BLaER1 treated with 17β-estradiol and CSF1 and Interleukin-3, amounts not matched to agents 10 nM and 100 nM (cell line): Measurements from ENCODE around the gene CCDC51.
A peak's percentile ranks its signal among the peaks of the same experiment; 100 is the strongest.

Experiments
- H3K27ac ChIP-seq, 11 experiments: shearing (Covaris generic); formaldehyde crosslinking; 2 replicates each; pipeline ENCODE4 v1.8.1; 2022
- H3K27me3 ChIP-seq, 11 experiments: shearing (Covaris generic); formaldehyde crosslinking; 2 replicates each; pipeline ENCODE4 v1.8.1; 2022
- H3K36me3 ChIP-seq, 11 experiments: shearing (Covaris generic); formaldehyde crosslinking; 2 replicates each; pipeline ENCODE4 v1.8.1; 2022
- H3K4me1 ChIP-seq, 10 experiments: shearing (Covaris generic); formaldehyde crosslinking; 2 replicates each; pipeline ENCODE4 v1.8.1; 2022
- H3K4me2 ChIP-seq, 11 experiments: shearing (Covaris generic); formaldehyde crosslinking; 2 replicates each; pipeline ENCODE4 v1.8.1; 2022
- H3K4me3 ChIP-seq, 10 experiments: shearing (Covaris generic); formaldehyde crosslinking; 2 replicates each; pipeline ENCODE4 v1.8.1; 2022
- H3K9ac ChIP-seq, 11 experiments: shearing (Covaris generic); formaldehyde crosslinking; 2 replicates each; pipeline ENCODE4 v1.8.1; 2022
- H3K9me3 ChIP-seq, 11 experiments: shearing (Covaris generic); formaldehyde crosslinking; replicated peaks in 1 of 11; 2 replicates each; pipeline ENCODE4 v1.8.1; 2022
- H4K20me1 ChIP-seq, 11 experiments: shearing (Covaris generic); formaldehyde crosslinking; 2 replicates each; pipeline ENCODE4 v1.8.1; 2022
- Cebpa-rat ChIP-seq, 11 experiments: shearing (Covaris generic); IDR thresholded peaks; 2 replicates each; pipeline ENCODE4 v1.8.1; 2022

The CCDC51 gene

DNA sequence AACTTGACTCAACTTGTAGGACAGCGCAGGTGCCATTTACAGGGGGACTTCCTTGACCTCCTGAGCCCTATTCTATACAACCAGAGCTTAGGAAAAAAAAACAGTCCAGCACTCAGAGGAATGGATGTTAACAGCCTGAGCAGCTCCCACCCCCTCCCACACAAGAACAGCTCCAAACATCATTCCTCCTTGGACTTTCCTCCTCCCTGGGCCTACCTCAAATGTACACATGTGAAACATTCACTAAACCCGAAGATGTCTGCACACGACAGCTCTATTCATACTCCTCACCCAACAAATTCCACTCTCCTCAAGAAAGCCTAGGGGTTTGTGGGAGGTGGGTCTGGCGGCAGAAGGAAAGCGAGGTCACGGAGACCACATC lies 6.1 kb upstream of the CCDC51 start:
- Histone ChIP-seq H3K4me3 (peak overlapping the region; percentile 62 to 100 (median 88)), H3K9me3 (no peaks in the 10 kb centered on the region), H3K4me2 (peak overlapping the region; percentile 83 to 99 (median 89)), H3K27me3 (no peaks in the 10 kb centered on the region), H3K9ac (peak overlapping the region; percentile 81 to 94 (median 89)), H4K20me1 (peaks cover 10 to 38% (median 26%) of the 10 kb centered on the region in 11 experiments; a peak in 18 of 22 replicates), H3K36me3 (peaks cover 34 to 70% (median 47%) of the 10 kb centered on the region in 11 experiments), H3K27ac (peak overlapping the region in 9 of 11 experiments; percentile 76 to 89 (median 83); a peak in 18 of 22 replicates), H3K4me1 (peaks cover 32 to 46% (median 38%) of the 10 kb centered on the region in 10 experiments)
- no peak for TF ChIP-seq Cebpa-rat (IDR thresholded peaks at IDR 0.05)

DNA sequence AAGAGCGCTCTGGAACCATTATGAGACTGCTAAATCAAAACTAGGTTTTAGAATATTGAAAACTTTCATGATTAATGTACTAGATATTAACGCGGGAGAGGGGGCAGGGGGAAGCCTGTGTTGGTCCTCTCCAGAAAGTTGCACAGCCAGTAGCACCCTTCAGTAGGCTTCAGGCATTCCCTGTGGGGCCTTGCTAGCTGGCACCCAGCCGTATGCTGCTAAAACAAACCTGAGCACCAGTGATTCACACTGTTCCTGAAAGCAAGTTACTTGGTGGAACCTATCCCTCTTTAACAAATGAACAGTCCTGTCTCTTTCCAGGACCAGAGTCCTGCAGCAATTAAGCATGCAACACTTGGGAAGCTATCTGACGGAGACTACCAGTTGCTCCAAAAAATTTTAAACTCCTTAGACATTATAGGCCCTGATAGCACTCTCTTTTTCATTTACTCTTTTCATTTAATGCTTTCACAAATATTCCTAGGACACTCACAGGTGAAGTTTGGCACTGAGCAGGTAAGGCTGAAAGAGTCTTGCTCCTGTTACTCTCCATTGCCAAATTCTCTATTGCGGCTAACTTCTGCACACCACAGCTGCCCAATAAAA lies 5.5 kb upstream of the CCDC51 start:
- no peak for TF ChIP-seq Cebpa-rat (IDR thresholded peaks at IDR 0.05)
- Histone ChIP-seq H3K4me1 (peaks cover 33 to 49% (median 40%) of the 10 kb centered on the region in 10 experiments), H3K4me2 (peak overlapping the region; percentile 83 to 99 (median 89))

DNA sequence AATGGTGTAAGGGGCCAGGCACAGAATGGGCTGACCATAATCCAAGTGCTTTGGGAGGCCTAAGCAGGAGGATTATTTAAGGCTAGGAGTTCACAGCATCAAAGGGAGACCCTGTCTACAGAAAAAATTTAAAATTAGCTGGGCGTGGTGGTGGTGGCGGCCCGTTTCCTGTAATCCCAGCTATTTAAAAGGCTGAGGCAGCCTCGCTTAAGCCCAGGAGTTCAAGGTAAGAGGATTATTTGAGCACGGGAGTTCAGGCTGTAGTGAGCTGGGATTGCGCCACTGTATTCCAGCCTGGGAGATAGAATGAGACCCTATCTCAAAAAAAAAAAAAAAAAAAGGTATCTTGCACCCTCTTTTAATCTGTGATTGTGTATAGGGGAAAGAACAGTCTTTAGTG lies 2.0 kb upstream of the CCDC51 start:
- Histone ChIP-seq H3K4me1 (peaks cover 36 to 61% (median 47%) of the 10 kb centered on the region in 10 experiments), H3K27ac (0 out of 22 replicates have a peak overlapping the region, but pooled peaks of 1 of the 11 experiments have one; percentile 90), H3K9ac (peak overlapping the region; percentile 85 to 93 (median 87); a peak in 21 of 22 replicates), H3K27me3 (no peaks in the 10 kb centered on the region), H3K4me2 (peak overlapping the region; percentile 76 to 94 (median 87)), H3K36me3 (peaks cover 31 to 41% (median 36%) of the 10 kb centered on the region in 11 experiments), H3K4me3 (peak overlapping the region; percentile 81 to 97 (median 92); a peak in 19 of 20 replicates), H4K20me1 (peaks cover 10 to 45% (median 29%) of the 10 kb centered on the region in 11 experiments; a peak in 18 of 22 replicates), H3K9me3 (no peaks in the 10 kb centered on the region)
- no peak for TF ChIP-seq Cebpa-rat (IDR thresholded peaks at IDR 0.05)

More for the DNA sequence above, 5.5 kb upstream of the CCDC51 start:
- peaks cover 33 to 64% (median 40%) of the 10 kb centered on the region in 11 experiments for H3K36me3 ChIP-seq
- no peak overlapping the region for H3K27ac ChIP-seq
- no peaks in the 10 kb centered on the region for H3K27me3 ChIP-seq
- H4K20me1 ChIP-seq, result peaks cover 10 to 44% (median 29%) of the 10 kb centered on the region in 11 experiments; a peak in 18 of 22 replicates
- H3K4me3 ChIP-seq, result peak overlapping the region; percentile 62 to 100 (median 88)
- H3K9me3 ChIP-seq, result no peaks in the 10 kb centered on the region
- H3K9ac ChIP-seq, result peak overlapping the region in 10 of 11 experiments; percentile 81 to 94 (median 90); a peak in 13 of 22 replicates

- Histone ChIP-seq H3K4me3 (peak overlapping the region; percentile 81 to 97 (median 92)), H3K36me3 (peaks cover 31 to 41% (median 36%) of the 10 kb centered on the region in 11 experiments), H3K27ac (peak overlapping the region; percentile 75 to 93 (median 88)), H3K9me3 (no peaks in the 10 kb centered on the region), H3K27me3 (no peaks in the 10 kb centered on the region), H3K4me2 (peak overlapping the region; percentile 76 to 94 (median 87)), H3K4me1 (peaks cover 43 to 65% (median 50%) of the 10 kb centered on the region in 10 experiments), H3K9ac (peak overlapping the region; percentile 85 to 93 (median 87)), H4K20me1 (peaks cover 10 to 45% (median 29%) of the 10 kb centered on the region in 11 experiments; a peak in 19 of 22 replicates)
- TF ChIP-seq Cebpa-rat (IDR thresholded peaks at IDR 0.05), result no peak
These were observed 655 bp upstream of the CCDC51 start for GRCh38 chr3:48440590-48440958.

DNA sequence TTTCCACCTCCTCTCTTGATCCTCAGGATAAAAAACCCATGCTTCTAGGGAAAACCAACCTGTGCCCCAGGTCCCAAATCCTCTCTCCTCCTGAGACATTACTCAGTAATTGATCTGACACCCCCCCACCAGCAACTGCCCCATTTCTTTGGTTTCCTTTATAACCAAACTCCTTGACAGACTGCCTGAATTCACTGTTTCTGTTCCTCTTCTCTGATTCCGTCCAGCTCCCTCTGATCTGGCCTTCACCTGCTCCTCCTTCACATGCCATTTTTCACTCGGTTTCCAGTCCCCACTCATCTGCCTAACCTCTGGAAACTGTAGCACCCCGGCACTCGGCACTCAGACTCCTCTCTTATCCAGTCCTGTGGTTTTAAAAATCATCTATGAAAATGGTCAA lies 2.1 kb downstream of the CCDC51 start:
- H3K4me1 ChIP-seq, result peaks cover 45 to 64% (median 51%) of the 10 kb centered on the region in 10 experiments
- H3K27ac ChIP-seq, result no peak overlapping the region
- H3K27me3 ChIP-seq, result no peaks in the 10 kb centered on the region
- peak overlapping the region in 4 of 11 experiments; percentile 1 to 80 (median 15); a peak in 4 of 22 replicates for H3K4me2 ChIP-seq
- H3K4me3 ChIP-seq, result no peak overlapping the region
- H3K9me3 ChIP-seq, result no peaks in the 10 kb centered on the region
- no peak for TF ChIP-seq Cebpa-rat (IDR thresholded peaks at IDR 0.05)
- peak overlapping the region in 4 of 11 experiments; percentile 32 to 48 (median 34); a peak in 4 of 22 replicates for H3K9ac ChIP-seq
- H3K36me3 ChIP-seq, result peaks cover 26 to 40% (median 34%) of the 10 kb centered on the region in 11 experiments
- peaks cover 10 to 34% (median 19%) of the 10 kb centered on the region in 11 experiments; a peak in 19 of 22 replicates for H4K20me1 ChIP-seq

GRCh38 chr3:48436855-48437254 lies 3.1 kb downstream of the CCDC51 start:
- Histone ChIP-seq H3K4me3 (no peak overlapping the region), H3K9ac (peak overlapping the region in 9 of 11 experiments; percentile 7 to 65 (median 33); a peak in 9 of 22 replicates), H3K4me2 (peak overlapping the region in 9 of 11 experiments; percentile 1 to 67 (median 56); a peak in 14 of 22 replicates), H3K27me3 (no peaks in the 10 kb centered on the region), H3K4me1 (peaks cover 42 to 61% (median 47%) of the 10 kb centered on the region in 10 experiments), H3K27ac (peak overlapping the region in 4 of 11 experiments; percentile 14 to 40 (median 32); a peak in 4 of 22 replicates), H3K36me3 (peaks cover 28 to 40% (median 35%) of the 10 kb centered on the region in 11 experiments), H3K9me3 (no peaks in the 10 kb centered on the region), H4K20me1 (peaks cover 7 to 26% (median 12%) of the 10 kb centered on the region in 11 experiments; a peak in 19 of 22 replicates)
- no peak for TF ChIP-seq Cebpa-rat (IDR thresholded peaks at IDR 0.05)

DNA sequence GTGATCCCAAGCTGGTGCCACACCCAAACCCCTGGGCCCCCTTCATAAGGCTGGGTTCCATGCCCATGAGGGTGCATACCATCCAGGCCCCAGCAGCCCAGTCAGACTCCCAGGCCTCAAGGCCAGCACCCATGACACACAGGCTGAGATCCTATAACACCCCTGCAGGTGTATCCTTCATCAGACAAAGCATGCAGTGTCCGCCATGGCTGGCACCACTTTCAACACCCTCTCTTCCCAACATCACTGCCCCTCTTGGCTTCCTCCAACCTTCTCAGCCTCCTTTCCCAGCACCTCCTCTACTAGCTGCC lies 3.5 kb downstream of the CCDC51 start:
- TF ChIP-seq Cebpa-rat (IDR thresholded peaks at IDR 0.05), result no peak
- Histone ChIP-seq H3K27ac (peak overlapping the region in 5 of 11 experiments; percentile 14 to 40 (median 34); a peak in 7 of 22 replicates), H3K4me3 (no peak overlapping the region), H3K27me3 (no peaks in the 10 kb centered on the region), H4K20me1 (peaks cover 3 to 22% (median 7%) of the 10 kb centered on the region in 11 experiments; a peak in 19 of 22 replicates), H3K9me3 (no peaks in the 10 kb centered on the region), H3K9ac (peak overlapping the region in 9 of 11 experiments; percentile 7 to 65 (median 33); a peak in 9 of 22 replicates), H3K4me2 (peak overlapping the region; percentile 1 to 67 (median 55); a peak in 18 of 22 replicates), H3K4me1 (peaks cover 37 to 56% (median 43%) of the 10 kb centered on the region in 10 experiments), H3K36me3 (peaks cover 26 to 37% (median 32%) of the 10 kb centered on the region in 11 experiments)

- no peaks in the 10 kb centered on the region for H3K9me3 ChIP-seq
- peak overlapping the region in 7 of 11 experiments; percentile 24 to 65 (median 34); a peak in 8 of 22 replicates for H3K9ac ChIP-seq
- H3K4me1 ChIP-seq, result peaks cover 32 to 56% (median 38%) of the 10 kb centered on the region in 10 experiments
- peak overlapping the region; percentile 1 to 67 (median 55); a peak in 18 of 22 replicates for H3K4me2 ChIP-seq
- H3K4me3 ChIP-seq, result no peak overlapping the region
- peaks cover 0 to 17% (median 4%) of the 10 kb centered on the region in 11 experiments; a peak in 11 of 22 replicates for H4K20me1 ChIP-seq
- H3K36me3 ChIP-seq, result peaks cover 23 to 39% (median 29%) of the 10 kb centered on the region in 11 experiments
- TF ChIP-seq Cebpa-rat (IDR thresholded peaks at IDR 0.05), result no peak
- H3K27ac ChIP-seq, result peak overlapping the region in 6 of 11 experiments; percentile 13 to 40 (median 32); a peak in 6 of 22 replicates
- no peaks in the 10 kb centered on the region for H3K27me3 ChIP-seq
These were observed 4.0 kb downstream of the CCDC51 start for GRCh38 chr3:48435774-48436476.
